GM19238 (cell line): ENCODE data around the gene FGR.
"Not testable (repeated sequence)": the region's sequence is repeated elsewhere in the genome, so short reads cannot be mapped to it uniquely, and the experiment has no call there.

Experiments used
- DNase-seq: peaks from one replicate; pipeline ENCODE4 v3.0.0; 2011; ENCODE audit warnings: low spot score; ENCODE audit not compliant: insufficient read length

FGR gene

DNA sequence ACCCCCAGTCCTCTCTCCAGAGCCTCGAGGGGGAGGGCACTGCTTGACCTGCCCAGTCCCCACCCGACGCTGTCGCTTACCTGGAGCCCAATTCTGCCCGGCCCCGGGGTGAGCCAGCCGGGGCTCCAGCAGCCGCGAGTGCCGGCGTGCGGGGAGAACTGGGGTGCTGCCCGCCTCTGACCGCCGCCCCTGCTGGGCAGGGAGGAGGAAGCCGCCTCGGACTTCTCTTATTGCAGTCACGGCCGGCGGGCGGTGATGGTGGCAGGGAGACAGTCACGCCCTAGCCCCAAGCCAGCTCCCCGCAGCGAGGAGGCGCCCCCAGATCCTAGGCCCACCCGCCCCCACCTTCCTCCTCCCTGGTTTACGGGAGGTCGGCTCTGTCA is at the start of gene FGR:
FGR (minus strand) TSS at position 201 of the 383 bp plus-strand sequence. CDS start 11,269 bp downstream, outside the sequence.
- DNase-seq, result no peak

DNA sequence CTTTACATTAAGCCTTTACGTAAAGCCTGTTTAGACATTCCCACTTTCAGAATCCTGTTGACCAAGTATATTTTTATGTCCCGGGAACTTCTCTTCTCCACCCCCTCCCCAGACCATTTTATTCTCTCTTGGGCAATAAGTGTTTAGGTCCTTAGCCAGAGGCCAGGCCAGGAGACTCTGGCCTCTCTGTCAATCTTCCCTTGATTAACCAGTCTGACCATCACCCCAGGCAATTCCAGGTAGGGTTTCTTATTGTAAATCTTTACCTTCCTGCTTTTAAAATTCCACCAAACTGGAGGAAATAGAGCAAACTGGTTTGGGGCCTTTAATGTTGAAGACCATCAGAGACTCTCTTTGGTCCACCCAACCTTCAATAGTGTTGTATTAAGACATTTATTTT is 49.2 kb upstream of the FGR start:
- no peak for DNase-seq

DNA sequence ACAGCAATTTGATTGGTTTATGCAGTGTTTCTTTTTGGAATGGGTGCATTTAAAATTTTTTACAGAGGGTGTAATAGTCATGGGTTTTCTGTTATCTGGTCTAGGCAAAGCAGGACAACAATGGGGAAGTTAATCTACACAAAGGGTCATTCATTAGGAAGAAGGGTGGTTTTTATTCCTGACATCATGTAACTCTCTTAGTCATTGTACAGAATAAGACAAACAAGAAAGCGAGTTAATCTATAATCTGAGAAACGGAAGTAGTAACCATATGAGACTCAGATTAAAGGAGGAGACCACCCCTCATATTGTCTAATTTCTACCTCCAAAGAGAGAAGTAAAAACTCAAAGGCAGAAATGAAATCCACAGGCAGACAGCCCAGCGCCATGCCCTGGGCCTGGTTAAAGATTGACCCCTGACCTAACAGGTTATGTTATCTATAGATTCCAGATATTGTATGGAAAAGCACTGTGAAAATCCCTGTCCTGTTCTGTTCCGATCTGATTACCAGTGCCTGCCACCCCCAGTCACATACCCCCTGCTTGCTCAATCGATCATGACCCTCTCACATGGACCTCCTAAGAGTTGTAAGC is 47.5 kb upstream of the FGR start:
- DNase-seq, result no peak

GRCh38 chr1:27681580-27681979 is 46.6 kb upstream of the FGR start:
- DNase-seq, result not testable (repeated sequence)

- not testable (repeated sequence) for DNase-seq
These were observed 45.3 kb upstream of the FGR start for GRCh38 chr1:27680225-27680791.

GRCh38 chr1:27678747-27679146 is 43.8 kb upstream of the FGR start:
- DNase-seq, result no peak

DNA sequence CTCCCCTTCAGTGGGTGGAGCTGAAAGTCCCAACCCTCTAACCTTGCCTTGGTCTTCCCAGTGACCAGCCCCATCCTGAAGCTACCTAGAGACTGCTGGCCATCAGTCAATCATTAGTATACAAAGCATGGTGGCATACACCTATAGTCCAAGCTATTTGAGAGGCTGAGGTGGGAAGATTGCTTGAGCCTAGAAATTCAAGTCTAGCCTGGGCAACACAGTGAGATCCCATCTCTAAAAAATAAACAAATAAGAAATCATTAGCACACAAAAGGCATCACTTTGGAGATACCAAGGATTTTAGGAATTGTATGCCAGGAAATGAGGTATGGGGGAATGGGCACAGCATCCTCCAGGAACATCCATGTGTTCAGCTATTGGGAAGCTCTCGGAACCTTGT is 41.4 kb upstream of the FGR start:
- no peak for DNase-seq

DNA sequence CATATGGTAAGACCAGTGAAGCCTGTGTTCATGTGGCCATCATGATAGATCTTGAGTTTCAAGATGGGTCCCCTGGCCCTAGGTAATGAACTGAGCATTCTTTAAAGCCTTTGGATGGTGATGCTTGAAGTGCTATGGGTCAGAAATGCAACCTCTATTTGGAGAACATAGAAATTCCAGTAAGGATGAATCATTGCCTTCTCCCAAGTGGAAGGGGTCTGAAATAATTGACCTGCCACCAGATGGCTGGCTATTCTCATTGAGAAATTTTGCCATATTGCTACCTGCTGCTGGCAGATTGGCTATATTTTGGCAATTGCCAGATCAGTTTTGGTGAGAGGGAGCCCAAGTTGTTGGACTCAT is 37.7 kb upstream of the FGR start:
- no peak for DNase-seq

- peak; percentile 88 for DNase-seq
These were observed 37.2 kb upstream of the FGR start, which contains the start of gene IFI6 for GRCh38 chr1:27671964-27672749. Gene IFI6 (minus strand): TSS chr1:27672192. CDS start chr1:27669314, 2,878 bp downstream.

GRCh38 chr1:27669876-27670275 is 34.9 kb upstream of the FGR start:
- DNase-seq, result no peak

- DNase-seq, result peak; percentile 74
These were observed 34.1 kb upstream of the FGR start for GRCh38 chr1:27668808-27669723.

DNA sequence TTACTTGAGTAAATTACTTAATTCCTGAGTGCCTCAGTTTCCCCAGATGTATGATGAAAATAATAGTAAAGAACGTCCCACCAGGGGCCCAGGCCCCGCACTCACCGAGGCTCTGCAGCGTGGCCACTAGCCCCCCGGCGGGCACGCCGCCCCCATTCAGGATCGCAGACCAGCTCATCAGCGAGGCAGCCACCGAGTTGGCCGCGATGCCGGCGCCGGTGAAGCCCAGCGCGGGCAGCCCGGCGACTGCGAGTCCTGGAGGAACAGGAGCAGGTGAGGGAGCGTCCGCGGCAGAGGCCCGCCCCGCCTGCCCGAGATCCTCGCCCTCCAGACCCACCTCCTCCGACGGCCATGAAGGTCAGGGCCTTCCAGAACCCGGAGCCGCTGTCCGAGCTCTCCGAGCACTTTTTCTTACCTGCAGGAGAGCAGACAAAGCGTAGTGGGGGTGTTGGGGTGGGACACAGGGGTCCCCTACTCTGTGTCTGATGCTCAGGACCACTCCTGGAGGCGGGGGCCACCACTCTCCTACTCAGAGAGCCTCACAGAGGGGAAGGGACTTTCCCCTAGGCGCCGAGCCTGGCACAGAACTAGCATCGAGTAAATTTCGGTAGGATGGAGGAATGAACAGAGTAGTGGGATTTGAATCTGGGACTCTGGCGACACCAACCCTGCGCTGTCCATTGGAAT is 33.3 kb upstream of the FGR start:
- DNase-seq, result no peak

DNA sequence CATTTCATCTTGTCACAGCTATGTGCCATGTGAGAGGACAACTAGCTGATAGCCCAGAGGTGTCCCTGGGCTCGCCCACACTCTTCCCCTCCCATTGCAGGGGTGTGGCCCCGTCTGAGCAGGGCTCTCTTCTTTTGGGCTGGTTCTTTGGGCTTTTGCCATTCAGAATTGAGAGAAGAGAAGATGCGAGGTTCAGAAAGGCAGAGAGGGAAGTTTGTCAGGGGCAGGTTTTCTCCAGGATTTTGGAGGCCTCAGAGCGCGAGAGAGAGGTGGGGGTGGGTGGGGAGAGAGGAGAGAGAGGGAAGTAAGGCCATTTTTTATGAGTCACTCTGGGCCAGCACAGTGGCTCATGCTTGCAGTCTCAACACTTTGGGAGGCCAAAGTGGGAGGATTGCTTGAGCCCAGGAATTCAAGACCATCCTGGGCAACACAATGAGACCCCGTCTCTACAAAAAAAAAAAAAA is 31.8 kb upstream of the FGR start:
- no peak for DNase-seq

- DNase-seq, result no peak
These were observed 31.3 kb upstream of the FGR start for GRCh38 chr1:27666294-27666693.

DNA sequence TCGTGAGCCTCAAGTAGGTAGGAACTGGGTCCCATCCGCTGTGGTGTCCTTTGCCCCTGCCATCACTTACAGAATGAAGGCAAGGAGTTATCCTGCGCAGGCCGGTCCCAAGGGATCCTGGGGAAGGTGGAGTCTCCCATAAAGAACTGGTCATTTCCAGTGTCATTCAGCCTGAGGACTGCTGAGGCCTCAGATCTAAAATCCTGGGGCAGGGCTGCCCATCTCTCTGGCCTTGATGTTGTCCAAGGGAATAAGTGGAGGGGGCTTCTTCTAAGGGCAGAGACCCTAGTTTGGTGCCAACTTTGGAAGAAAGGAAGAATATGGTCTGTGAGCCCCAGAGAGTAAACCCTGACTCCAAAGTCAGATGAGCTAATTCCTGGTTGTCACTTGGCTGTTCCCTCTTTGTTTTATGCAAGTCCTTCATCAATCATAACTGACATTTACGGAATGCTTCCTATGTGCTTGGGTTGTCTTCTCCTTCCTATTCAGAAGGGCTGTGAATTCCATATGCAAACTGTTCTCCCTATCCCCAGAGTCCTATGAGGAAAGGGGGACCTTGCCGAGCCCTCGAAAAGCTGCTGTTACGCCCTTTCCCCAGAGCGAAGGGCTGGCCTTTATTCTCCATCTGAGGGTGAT is 30.1 kb upstream of the FGR start:
- no peak for DNase-seq

- no peak for DNase-seq
These were observed 29.3 kb upstream of the FGR start for GRCh38 chr1:27664291-27664690.

GRCh38 chr1:27662707-27663393 is 27.9 kb upstream of the FGR start:
- peak; percentile 74 for DNase-seq

DNA sequence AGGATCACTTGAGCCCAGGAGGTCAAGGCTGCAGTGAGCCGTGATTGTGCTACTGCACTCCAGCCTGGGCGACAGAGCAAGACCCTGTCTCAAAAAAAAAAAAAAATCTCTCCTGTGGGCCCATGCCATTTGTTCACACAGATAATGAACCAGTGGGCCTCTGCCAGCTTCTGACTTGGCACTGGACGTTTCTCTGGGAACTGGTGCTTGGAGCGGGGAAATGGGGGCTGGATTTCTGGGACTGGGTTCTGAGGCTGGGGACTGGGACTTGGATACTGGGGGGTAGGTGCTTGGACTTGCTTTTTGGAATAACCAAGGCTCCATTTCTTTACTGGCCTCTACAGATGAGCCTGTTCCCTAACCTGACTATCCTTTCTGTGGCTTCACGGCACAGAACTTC is 27.3 kb upstream of the FGR start:
- DNase-seq, result no peak

DNA sequence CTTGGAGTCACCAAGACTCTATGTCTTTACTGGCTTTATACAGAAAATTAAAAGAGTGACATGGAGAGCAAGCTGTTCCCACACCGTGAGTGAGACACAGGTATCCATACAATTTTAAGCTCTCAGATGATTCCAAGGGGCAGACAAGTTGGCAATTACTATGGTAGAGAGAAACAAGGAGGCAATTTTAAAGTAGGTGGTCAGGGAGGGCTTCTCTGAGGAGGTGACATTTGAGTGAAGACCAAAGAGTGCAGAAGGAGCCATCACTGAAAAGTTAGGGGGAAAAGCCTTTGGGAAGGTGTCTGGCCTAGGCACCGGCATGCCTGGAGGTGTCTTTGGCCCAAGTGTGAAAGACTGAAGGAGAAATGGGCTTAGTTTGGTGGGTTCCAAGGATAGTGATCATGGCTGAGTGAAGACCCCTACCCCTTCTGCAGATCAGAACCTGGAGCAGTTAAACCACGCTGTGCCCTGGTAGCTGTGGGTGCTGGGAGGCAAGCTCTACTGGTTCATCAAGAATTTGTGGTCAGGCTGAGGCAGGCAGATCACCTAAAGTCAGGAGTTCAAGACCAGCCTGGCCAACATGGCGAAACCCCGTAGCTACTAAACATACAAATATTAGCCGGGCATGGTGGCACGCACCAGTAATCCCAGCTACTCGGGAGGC is 26.6 kb upstream of the FGR start:
- no peak for DNase-seq
